Neural progenitor cell (in vitro differentiated cells): Measurements from ENCODE around the gene DLK1.

ENCODE experiments used
- CTCF ChIP-seq: fragments of 200-600 bp; sonication (generic); IDR thresholded peaks from 2 replicates; pipeline ENCODE4 v1.5.1; 2017; ENCODE audit warnings: antibody characterized with exemption, mild to moderate bottlenecking
- EZH2 ChIP-seq: fragments of 200-600 bp; sonication (generic); IDR thresholded peaks from 2 replicates; pipeline ENCODE4 v1.6.1; 2017; ENCODE audit warnings: antibody characterized with exemption, mild to moderate bottlenecking, moderate library complexity
- EZH2phosphoT487 ChIP-seq: fragments of 200-600 bp; sonication (generic); IDR thresholded peaks from 2 replicates; pipeline ENCODE4 v1.6.1; 2017; ENCODE audit warnings: antibody characterized with exemption

GRCh38 chr14:100719976-100720520 lies 6.6 kb upstream of the DLK1 start:
- TF ChIP-seq CTCF (no peak), EZH2 (no peak), EZH2phosphoT487 (no peak)
